HG03558 (cell line): ENCODE results near the gene SIPA1.

Source experiments
- ATAC-seq: cut with Tn5 transposase; IDR thresholded peaks from one replicate; pipeline ENCODE4 v1.9.1; 2021; ENCODE audit warnings: moderate number of reproducible peaks; ENCODE audit not compliant: unreplicated experiment; ENCODE audit errors: extremely low read depth

SIPA1 gene

DNA sequence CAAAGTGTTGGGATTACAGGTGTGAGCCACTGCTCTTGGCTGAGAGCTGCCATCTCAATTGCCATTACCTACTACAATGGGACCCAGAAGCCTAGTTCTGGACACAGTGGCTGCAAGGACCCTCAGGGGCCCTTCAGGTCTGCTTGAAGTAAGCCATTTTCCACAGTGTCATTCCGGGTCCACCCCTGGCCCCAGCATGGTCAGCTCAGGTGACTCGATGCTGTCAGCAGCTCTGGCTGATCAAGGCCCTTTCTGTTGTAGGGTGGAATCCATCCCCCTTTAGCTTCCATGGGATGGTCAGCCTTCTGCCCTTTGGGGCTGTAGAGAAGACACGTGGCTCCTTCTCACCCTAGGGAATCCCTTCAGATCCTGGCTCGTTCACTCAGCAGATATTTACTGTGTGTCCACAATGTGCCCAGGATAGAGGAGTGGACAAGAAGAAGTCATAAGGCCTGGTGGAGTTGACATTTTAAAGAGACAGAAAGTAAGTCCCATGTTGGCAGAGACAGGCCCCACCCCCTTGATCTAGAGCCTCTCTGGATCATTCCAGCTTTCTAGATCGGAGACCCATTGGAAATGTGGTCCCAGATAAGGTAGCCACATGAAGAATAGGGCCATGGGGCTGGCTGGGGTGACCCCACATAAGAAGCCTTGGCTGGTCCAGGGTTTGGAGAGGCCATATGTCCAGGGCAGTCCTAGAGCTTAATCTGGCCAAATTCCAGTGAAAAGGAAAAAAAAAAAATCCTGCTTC is 59.1 kb downstream of the SIPA1 start:
- no peak for ATAC-seq

DNA sequence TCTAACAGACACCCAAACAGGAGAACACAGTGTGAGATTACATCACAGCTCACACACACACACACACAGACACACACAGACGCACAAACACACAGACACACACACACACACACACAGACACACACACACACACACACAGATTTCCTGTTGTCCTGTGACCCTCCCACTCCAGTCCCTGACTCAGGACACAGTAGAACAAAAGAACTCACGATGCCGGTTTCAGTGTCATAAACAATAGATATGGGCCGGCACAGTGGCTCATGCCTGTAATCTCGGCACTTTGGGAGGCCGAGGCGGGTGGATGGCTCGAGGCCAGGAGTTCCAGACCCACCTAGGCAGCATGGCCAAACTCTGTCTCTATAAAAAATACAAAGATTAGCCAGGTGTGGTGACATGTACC is 60.3 kb downstream of the SIPA1 start:
- ATAC-seq: no peak

- no peak for ATAC-seq
Measured at GRCh38 chr11:65699306-65699705, 61.4 kb downstream of the SIPA1 start.

DNA sequence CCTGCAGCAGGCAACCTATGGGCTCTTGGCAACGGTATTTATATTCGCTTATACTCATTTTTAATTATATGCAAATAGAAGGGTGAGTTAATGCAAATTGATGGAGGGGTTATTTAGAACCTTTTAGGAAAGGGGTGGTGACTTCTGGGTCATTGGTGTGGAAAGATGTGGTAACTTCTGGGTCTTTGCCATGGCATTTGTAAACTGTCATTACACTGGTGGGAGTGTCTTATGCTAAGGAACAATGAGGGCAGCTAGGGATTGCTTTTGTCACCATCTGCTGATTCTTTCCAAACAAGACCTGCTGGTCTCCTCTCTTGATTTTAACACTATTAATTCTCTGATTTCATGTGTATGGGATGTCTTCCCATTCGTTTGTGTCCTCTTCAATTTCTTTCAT is 62.5 kb downstream of the SIPA1 start:
- no peak for ATAC-seq
